GM12892 (cell line): ENCODE data around the gene PNMA6A.
"Not testable (repeated sequence)": the region's sequence is repeated elsewhere in the genome, so short reads cannot be mapped to it uniquely, and the experiment has no call there.

Source experiments
- DNase-seq: peaks from one replicate; pipeline ENCODE4 v3.0.0; 2011; ENCODE audit not compliant: insufficient read length
- FAIRE-seq: peaks from 2 replicates; lab custom pipeline; 2011; peaks lifted over from hg19 to GRCh38; lab: Jason Lieb, UNC
- POLR2A ChIP-seq: IDR thresholded peaks from 2 replicates; pipeline ENCODE4 v1.6.1; 2011; ENCODE audit warnings: low read depth, low read length, control low read depth
- POLR2AphosphoS5 ChIP-seq: IDR thresholded peaks from 2 replicates; pipeline ENCODE4 v1.6.1; 2011; ENCODE audit warnings: low read depth, low read length, control low read depth
- TAF1 ChIP-seq: IDR thresholded peaks from 2 replicates; pipeline ENCODE4 v1.6.1; 2011; ENCODE audit warnings: low read depth, mild to moderate bottlenecking, control low read depth, low read length, borderline replicate concordance

Gene PNMA6A

DNA sequence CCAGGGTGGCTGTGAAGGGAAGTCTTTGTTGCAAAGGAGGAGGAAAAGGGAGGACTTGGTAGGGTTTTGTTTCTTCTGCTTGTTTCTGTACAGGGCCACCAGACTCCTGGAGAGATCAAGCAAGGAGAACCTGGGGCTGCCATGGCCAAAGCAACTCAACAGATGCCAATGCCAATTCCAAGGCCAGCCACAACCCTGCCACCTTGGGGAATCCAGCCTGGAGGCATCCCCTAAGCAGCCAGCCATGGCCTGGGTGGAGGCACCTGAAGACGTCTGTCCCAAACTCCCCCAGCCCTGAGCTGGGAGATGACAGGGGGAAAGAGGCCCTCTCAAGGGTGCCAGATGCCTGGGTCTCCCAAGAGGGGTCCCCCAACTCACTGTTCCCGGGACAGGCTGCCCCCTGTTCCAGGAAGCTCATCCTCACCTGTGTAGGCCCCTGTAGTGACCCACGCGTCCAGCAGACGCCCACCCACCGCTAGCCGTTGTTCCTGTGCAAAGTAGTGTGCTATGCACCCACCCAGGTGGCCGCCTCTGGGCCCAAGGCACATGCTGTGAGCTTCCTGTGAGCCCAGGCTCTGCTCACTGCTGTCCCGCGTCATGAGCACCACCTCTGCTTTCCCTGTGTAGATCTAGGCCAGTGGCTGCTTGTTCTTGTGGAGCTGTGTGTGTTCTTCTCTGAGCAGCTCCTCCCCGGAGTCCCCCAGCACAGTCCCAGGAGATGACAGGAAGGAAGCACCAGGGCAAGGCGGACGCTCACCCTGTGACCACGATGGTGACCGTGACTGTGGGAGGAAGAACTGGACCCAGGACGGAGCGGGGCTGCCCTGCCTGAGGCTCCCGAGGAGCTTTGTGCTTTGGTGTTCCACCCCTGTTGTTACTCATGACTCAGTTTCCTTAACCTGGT is 12.8 kb upstream of the PNMA6A start:
- TF ChIP-seq TAF1 (no peak), POLR2A (no peak), POLR2AphosphoS5 (no peak)
- DNase-seq (no peak), FAIRE-seq (no peak)

DNA sequence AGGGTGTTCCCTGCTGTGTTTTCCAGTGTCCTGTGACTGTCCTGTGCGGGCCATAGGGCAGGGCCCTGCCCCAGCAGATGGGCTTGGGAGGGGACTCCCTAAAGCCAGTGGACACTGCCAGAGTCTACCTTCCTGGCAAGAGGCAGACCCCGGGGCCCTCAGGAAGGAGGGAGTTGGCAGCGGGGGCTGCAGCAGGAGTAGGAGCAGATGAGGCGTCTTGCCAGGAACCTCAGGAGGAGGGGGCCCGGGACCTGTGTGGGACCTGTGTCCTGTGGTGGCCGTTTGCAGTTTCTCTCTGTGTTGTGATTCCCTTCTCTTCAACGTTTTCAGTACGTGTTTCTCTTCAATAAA is 12.2 kb upstream of the PNMA6A start:
- TF ChIP-seq TAF1 (no peak), POLR2AphosphoS5 (no peak), POLR2A (no peak)
- no peak for FAIRE-seq

DNA sequence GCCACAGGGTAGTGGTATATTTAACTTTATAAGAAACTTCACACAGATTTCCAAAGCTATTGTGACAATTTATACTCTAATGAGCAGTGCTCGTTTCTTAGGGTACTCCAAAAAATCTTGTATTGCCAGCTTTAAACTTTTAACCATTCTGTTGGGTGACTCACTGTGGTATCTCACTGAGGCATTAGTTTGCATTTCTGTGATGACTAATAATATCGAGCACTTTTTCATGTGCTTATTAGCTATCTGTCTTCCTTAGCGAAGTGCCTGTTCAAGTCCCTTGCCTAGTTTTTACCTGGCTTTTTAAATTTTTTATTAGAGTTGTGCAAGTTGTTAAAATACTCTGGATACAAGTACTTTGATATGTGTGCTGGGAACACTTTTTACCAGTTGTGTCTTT is 10.5 kb upstream of the PNMA6A start:
- TF ChIP-seq POLR2AphosphoS5 = no peak
- TF ChIP-seq POLR2A = no peak
- no peak for TF ChIP-seq TAF1
- DNase-seq (no peak), FAIRE-seq (no peak)

More for the DNA sequence above, 12.2 kb upstream of the PNMA6A start:
- DNase-seq = no peak

DNA sequence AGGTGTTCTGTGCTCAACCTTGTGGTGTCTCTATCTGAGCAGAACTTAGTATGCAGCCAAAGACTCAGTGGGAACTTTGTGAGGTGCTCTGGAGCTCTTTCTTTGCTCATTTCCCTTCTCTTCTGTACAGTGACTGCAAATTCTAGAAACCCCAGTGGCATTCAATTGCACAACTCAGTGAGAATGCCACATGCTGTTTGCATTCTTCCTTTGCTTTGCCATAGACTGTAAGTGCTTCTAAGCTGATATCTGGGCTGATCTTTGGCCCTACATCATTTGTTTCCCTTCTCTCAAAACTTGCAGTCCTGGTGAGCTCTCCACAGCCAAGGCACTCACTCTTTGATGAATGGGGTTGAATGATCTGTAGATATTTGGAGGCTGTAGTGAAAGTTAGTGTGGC is 8.9 kb upstream of the PNMA6A start:
- TF ChIP-seq POLR2A (no peak), TAF1 (no peak), POLR2AphosphoS5 (no peak)
- FAIRE-seq (no peak), DNase-seq (no peak)

DNA sequence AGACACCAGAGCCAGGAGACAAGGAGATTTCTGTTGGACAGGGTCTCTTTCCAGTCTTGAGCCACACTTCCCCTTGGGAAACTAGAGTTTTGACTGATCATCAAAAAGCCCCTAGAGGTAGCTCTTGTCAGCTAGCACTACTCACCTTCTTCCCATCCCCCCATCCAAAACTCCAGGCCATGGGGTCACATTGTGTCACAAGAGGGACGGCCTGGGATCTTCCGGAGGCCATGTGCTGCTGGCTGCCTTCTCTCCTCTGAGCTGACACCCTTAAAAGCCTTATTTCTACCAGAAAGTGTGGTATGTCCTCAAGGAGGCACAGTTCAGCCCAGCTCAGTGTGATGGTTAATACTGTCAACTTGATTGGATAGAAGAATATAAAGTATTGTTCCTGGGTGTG is 8.2 kb upstream of the PNMA6A start:
- TF ChIP-seq POLR2AphosphoS5 = no peak
- TF ChIP-seq POLR2A = no peak
- no peak for TF ChIP-seq TAF1
- FAIRE-seq (no peak), DNase-seq (no peak)

DNA sequence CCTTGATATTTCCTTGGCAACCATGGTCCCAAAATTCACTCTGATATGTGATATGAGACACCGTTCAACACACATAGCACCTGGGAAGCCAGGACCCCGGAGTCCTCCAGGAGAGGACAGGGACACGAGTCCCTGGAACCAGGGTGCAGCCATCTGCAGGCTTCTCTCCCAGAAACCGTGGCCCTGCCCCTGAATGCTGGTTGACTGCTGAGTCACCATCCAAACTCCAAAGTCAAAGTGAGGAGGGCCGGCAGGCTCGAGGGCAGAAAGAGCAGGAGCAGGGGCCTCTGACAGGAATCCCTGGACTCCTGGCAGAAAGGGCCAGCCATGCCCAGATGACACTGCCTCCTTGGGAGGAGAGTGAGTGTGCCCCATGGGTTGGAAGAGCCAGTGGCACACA is 6.9 kb upstream of the PNMA6A start:
- no peak for FAIRE-seq
- DNase-seq = no peak
- no peak for TF ChIP-seq TAF1
- TF ChIP-seq POLR2AphosphoS5 = no peak
- no peak for TF ChIP-seq POLR2A

DNA sequence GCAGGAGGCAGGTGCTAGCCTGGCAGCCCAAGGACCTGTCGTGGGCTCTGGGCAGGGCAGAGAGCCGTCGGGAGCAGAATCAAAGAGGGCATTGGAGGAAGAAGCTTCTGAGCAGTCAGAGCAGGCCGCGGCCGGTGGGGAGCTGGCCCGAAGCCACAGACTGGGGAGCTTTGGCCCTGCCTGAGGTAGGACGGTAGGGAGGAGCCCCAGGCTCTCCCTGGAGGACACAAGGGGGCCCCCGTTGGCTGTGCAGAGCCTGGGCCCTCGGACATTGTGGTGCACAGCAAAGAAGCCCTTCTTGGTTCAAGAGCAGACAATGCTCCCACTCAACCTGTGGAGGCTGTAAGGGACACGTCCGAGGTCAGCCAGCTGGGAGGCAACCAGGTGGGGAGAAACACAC is 5.9 kb upstream of the PNMA6A start:
- not testable (repeated sequence) for DNase-seq, FAIRE-seq

DNA sequence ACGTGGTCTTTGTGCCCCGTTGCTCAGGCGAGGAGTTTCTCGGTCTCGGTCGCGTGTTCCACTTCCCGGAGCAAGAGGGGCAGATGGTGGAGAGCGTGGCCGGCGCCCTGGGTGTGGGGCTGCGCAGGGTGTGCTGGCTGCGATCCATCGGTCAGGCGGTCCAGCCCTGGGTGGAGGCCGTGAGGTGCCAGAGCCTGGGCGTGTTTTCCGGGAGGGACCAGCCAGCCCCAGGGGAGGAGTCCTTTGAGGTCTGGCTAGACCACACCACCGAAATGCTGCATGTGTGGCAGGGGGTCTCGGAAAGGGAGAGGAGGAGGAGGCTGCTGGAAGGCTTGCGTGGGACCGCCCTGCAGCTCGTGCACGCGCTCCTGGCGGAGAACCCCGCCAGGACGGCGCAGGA is 1.1 kb downstream of the PNMA6A start:
- not testable (repeated sequence) for DNase-seq, FAIRE-seq

DNA sequence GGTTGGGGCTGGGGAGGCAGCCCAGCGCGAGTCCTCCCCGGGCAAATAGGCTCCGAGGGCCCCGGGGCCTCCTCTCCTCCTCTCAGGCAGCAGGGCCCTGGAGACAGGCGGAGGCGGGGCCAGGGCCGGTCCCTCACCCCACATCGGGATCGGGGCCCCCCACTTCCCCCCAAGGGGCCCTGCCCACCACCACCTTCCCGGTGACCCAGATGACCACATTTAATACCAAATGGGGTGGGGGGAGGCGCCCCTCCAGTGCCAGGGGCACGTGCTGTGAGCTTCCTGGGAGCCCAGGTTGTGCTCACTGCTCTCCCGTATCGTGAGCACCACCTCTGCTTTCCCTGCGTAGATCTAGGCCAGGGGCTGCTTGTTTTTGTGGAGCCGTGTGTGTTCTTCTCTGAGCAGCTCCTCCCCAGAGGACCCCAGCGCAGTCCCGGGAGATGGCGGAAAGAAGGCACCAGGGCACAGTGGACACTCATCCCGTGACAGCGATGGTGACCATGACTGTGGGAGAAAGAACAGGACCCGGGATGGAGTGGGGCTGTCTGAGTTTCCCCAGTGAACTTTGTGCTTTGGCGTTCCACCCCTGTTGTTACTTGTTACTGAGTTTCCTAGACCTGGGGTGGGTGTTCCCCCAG is 2.1 kb downstream of the PNMA6A start:
- no peak for TF ChIP-seq TAF1
- TF ChIP-seq POLR2A = no peak
- TF ChIP-seq POLR2AphosphoS5 = no peak
- FAIRE-seq (no peak), DNase-seq (no peak)

DNA sequence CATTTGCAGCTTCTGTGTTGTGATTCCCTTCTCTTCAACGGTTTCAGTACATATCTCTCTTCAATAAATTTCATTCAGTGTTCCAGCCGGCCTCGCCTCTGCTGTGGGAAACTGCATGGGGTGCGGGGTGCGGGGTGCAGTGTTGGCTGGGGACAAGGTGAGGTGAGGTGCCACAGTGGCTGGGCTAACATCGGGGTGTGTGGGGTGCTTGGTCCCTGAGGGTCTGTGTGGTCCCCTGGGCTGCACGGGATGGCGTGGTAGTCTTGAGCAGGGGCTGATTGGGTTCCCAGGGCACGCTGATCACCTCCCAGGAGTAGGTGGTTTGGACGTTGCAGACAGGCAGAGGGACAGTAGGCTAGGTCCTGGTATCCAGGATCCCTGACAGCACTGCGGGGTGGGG is 2.7 kb downstream of the PNMA6A start:
- FAIRE-seq (no peak), DNase-seq (no peak)
- TF ChIP-seq POLR2A (no peak), TAF1 (no peak), POLR2AphosphoS5 (no peak)

DNA sequence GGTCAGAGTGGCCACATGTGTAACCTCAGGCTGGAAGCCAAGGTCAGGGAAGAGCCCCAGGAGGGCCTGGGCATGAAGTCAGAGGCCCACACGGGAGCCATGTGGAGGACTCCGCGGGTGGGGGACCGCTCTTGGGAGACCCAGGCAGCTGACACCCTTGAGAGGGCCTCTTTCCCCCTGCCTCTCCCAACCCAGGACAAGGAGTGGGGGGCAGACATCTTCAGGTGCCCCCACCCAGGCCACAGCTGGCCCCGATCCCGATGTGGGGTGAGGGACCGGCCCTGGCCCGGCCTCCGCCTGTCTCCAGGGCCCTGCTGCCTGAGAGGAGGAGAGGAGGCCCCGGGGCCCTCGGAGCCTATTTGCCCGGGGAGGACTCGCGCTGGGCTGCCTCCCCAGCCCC is 3.1 kb downstream of the PNMA6A start:
- FAIRE-seq (no peak), DNase-seq (no peak)
- TF ChIP-seq POLR2AphosphoS5 (no peak), POLR2A (no peak), TAF1 (no peak)

DNA sequence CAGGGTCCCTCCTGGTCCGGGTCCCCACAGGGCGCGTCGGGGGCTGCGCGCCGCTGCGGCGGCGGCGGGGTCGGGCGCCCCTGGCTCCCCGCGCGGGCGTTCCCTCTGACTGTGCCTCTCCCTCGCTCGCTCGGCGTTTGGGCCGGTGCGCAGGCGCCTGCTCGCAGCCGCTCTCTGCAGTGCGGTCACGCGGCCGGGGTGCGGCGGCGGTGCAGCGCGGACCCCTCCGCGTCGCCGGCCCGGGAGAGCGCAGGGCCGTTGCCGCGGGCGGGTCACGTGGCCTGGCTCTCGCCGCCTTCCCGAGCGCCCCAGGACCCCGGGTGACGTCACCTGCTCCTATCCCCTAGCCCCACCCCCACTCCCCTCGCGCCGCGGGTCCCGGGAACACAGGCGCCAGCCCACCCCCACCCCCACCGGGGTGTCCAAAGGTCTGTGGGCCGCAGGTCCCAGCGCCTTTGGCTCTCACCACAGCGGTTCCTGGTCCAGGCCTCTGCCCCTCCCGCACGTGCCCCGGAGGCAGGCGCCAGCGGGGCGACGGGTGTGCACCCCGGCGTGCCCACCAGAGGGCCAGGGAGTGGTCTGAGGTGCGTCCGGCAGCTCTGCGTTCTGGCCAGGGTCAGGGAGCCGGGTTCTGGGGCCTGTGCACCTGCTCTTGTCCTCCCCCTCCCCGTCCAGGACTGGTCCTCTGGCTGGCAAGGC is 5.3 kb downstream of the PNMA6A start:
- not testable (repeated sequence) for DNase-seq, FAIRE-seq

DNA sequence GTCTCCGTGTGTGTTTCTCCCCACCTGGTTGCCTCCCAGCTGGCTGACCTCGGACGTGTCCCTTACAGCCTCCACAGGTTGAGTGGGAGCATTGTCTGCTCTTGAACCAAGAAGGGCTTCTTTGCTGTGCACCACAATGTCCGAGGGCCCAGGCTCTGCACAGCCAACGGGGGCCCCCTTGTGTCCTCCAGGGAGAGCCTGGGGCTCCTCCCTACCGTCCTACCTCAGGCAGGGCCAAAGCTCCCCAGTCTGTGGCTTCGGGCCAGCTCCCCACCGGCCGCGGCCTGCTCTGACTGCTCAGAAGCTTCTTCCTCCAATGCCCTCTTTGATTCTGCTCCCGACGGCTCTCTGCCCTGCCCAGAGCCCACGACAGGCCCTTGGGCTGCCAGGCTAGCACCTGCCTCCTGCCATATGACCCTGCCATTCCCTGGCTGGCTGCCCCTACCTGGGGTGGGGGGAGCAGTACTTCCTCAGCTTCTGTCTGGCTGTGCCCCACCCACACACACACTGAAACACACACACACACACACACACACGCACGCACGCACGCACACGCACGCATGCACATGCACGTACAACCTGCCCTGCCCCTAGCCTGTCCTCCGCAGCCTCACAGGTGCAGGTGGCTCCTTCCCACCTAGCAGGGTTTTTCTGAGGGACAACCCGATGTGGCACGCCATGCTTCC is 11.1 kb downstream of the PNMA6A start:
- FAIRE-seq, DNase-seq: not testable (repeated sequence)

DNA sequence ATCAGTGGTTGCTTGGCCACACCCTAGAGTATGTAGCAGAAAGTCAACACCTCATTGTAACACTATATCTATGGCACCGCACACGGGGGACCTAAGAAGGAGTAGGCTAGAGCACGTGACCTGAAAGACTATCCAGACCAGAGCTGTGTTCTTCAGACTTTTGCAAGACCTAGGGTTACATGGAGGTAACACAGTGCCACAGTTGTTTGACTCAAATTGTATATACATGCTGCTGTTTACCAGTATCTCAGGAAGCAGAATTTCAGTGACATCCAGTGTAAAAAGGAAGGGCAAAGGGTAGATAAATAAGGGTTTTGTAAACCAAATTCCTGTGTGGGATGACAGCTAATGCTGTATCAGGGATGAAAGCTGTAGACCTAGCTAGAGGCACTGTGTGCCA is 30.2 kb downstream of the PNMA6A start:
- DNase-seq (no peak), FAIRE-seq (no peak)
- TF ChIP-seq TAF1 = no peak
- TF ChIP-seq POLR2A = no peak
- TF ChIP-seq POLR2AphosphoS5 = no peak

DNA sequence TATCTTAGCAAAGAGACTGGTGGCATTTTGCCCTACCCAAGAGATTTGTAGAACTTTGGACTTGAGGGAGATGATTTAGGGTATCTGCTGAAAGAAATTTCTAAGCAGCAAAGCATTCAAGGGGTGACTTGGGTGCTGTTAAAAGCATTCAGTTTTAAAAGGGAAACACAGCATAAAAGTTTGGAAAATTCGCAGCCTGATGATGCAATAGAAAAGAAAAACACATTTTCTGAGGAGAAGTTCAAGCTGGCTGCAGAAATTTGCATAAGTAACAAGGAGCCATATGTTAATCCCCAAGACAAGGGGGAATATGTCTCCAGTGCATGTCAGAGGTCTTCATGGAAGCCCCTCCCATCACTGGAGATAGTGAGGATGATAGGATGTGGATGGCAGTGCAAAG is 32.7 kb downstream of the PNMA6A start:
- not testable (repeated sequence) for DNase-seq, FAIRE-seq

DNA sequence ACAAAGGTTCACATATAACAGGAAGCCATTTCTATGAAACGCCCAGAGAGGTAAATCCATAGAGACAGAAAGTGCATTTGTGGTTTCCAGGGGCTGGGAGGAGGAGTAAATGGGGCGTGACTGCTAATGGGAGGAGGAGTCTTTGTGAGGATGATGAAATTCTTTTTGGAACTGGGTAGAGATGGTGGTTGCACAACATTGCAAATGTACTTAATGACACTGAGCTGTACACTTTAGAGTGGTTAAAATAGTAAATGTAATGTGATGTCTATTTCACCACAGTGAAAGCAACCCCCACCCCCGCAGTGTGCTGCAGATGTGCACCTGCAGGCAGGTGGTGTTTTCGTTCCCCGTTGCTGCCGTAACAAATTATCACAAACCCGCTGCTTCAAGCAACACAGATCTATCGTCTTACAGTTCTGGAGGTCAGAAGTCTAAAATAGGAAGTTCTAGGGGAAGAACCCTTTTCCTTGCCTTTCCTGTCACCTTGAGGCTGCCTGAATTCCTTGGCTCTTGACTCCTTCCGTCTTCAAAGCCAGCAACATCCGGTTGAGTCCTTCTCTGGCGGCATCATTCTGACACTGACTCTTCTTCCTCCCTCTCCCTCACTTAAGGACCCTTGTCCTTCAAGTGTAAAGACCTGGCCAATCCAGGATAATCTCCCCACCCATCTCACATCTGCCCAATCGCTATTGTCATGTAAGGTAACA is 34.0 kb downstream of the PNMA6A start:
- DNase-seq = not testable (repeated sequence)
- peak; percentile 87 for FAIRE-seq

DNA sequence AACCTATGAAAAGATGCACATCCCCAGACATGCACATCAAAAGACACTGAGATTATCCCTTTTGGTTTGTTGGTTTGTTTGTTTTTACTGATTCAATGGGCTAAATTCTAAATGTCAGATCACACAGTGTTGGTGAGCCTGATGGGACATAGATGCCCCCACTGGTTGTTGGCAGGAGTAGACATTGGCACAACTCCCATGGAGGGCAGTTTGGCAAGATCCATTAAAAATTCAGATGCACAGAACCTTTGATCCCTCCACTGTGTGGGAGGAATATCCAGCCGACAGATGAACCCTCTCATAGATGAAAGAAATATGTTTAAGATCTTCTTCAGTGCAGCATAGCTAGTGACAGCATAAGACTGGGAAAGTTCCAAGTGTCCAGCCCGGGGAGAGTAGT is 38.5 kb downstream of the PNMA6A start:
- not testable (repeated sequence) for DNase-seq, FAIRE-seq

DNA sequence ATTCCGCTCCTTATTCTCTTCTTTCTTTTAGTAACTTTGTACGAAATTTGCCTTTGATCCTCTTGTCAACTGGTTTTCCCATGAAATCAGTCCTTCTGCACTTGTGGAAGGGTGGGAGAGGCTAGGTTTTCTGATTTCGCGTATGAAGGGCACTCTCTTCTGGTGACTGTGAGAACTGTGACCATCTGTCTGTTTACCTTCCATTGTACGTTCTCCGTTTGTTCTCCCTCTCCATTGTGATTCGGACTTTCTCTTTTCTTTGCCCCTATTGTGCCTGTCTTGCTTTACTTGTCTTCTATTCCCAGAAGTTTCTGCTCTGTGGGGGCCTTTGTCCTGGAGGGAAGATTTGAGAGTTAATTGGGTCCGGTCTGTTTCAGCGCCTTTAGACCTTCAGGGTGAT is 41.6 kb downstream of the PNMA6A start:
- FAIRE-seq, DNase-seq: not testable (repeated sequence)
